ENCODE data around the gene TUBB2B.

The TUBB2B gene

DNA sequence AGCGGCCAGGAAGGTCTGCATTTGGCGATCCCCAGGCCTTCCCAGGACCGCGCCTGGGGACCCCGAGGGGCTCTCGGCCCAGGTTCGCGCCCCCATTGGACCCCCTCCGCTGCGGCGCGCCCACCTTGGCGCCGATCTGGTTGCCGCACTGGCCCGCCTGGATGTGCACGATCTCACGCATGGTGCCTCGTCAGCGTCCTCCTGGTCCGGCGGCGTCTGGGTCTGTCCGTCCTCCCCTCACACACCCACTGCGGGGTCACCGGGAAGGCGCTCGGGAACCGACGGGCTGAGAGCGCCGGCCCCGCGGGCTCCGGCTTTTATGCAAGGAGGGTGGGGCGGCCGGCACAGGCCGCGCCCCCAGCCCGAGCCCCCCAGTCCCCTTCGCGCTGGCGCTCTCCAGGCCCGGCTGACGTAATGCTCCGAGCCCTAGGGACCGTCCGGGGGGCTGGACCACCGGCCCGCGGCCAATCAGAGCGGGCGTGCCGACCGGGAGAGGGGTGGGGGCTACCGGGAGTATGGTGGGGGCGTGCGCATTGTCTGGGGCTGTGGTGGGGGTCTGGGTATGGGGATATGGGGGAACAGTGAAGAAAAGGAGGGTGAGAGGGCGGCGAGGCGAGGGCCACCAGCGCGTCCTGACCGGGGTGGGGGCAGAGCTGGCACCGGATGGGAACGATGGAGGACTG, at the start of gene TUBB2B:
TSS of gene TUBB2B (minus strand) at position 291 of the 683 bp plus-strand sequence. CDS start at position 181, 110 bp downstream.
- no peak for DNase-seq

GRCh38 chr6:3277251-3277650, 49.8 kb upstream of the TUBB2B start:
- peak; percentile 48 for DNase-seq

- DNase-seq = no peak
Measured at GRCh38 chr6:3276174-3277167, 49.0 kb upstream of the TUBB2B start.

DNA sequence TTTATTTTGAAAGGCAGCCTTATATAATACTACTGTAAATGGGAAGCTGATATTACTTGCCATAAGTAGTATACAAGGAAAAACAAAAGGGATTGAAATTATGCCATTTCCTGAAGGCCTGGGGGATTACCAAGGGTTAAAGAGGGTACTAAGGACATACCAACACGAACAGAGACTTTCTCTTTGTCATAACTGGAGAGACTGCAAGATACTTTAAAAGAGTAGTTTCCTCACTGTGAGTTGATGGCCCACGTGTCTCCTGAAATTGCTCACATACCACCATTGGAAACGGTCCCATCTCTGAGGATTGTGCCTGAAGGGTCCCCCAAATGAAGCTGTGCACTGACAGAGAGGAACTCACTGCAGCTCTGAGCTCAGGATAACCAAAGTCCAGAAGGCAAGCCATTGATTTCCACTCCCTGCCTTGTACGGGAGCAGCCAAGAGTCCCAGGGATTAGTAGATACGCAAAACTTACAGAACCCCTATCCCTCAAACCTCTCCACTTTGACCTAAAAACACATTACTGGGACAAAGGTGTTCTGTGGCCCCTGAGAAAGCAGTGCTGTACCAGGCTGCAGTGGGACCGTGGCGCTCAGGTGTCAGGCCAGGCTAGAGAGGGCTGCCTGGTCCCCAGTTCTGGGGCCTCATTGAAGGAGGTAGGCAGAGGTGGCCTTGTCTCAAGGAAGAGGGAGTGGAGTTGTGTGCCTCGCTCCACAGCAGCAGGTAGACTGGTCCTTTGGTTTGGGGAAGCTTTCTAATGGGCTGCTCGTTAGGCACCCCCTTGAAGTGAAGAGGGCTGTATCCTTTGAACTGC, 46.5 kb upstream of the TUBB2B start:
- DNase-seq = no peak

- DNase-seq = no peak
Measured at GRCh38 chr6:3272911-3273547, 45.6 kb upstream of the TUBB2B start.

DNA sequence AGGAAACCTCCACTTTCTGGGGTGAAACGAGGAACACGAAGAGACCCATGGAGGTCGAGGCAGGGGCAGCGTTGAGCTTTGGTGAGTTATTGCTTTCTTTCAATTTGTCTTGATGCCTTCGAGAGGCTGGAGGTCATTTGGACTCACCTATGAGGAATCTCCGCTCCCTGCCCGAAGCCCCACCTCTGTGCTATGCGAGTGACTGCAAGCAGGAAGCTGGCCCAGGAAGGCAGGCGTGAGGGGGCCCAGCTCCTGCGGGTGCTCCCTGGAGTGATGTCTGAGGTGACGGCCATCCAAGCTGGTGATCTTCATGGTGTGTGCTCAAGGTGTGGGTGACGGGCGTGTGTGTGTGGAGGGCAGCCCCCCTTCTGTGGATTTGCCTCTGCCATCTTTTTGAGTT, 44.3 kb upstream of the TUBB2B start:
- DNase-seq = no peak

DNA sequence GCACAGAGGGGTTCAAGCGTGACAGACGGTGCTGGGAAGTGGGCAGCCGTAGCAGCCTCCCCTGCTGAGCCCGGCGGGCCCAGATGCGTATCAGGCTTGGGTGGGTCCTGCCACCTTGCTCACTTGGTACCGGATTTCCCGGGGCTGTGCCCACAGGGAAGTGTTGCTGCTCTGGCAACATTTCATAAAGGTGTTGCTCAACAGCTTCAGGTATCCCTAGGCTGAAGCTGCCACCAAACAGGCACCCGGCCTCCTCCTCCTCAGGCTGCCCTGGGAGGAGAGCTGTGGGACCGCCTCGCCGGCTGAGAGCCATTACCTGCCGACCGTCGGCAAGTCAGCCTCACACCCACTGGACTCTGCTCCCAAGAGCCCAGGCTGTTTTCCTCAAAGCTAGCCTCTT, 42.8 kb upstream of the TUBB2B start:
- no peak for DNase-seq

- no peak for DNase-seq
Measured at GRCh38 chr6:3269281-3269975, 42.0 kb upstream of the TUBB2B start.

- no peak for DNase-seq
Measured at GRCh38 chr6:3268680-3269079, 41.2 kb upstream of the TUBB2B start.

DNA sequence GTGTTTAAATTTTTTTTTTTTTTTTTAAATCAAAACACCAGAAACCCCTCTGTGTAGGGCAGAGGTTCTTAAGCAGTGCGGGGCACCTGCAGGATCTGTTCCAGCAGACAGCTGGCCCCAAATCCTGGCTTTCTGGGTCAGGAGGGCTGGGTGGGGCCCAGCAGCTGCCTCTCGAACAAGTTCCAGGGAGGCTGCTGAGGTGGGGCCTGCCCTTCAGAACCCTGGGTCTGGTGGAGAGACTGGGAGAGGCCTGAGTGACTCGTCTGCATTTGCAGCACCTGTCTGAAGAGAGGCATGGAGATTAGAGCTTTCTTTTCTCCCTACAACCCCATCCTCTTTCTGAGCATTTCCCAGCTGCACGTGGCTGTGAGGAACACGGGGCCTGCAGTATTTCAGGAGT, 39.7 kb upstream of the TUBB2B start:
- no peak for DNase-seq

DNA sequence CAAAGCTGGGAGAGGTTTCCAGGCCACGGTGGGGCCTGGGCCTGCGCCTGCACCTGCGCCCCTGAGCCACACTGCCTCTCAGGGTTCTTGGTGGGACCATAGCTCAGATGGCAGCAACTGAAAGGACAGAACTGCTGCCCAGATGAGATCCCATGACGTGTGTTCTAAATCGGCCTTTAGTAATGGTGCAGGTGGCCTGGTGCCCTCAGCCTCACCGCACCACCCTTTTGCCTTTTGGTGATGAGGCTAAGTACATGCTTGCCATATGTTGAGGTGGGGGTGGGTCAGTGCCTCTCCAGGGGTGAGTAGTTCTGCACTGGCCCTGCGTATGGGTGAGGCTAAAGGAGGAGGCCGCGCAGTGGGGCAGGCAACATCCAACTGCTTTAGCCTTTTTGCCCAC, 38.7 kb upstream of the TUBB2B start:
- no peak for DNase-seq

DNA sequence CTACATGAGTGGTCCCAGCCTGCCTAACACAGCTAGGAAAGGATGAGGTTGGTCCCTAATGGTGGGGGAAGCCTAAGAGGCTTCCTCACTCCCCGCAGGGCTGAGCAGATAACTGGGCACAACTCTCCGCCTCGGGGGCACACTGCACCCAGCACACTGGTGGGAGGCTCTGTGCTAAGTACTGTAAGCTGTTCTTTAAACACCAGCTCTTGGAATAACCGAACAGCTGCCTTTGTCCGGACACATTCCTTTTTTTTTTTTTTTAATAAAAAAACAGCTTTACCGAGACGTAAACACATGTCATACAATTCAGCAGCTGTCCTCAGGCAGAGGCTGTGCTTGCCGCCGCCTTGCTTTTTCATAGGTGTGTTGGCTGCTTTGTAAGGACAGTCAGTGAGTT, 38.2 kb upstream of the TUBB2B start:
- DNase-seq = no peak

DNA sequence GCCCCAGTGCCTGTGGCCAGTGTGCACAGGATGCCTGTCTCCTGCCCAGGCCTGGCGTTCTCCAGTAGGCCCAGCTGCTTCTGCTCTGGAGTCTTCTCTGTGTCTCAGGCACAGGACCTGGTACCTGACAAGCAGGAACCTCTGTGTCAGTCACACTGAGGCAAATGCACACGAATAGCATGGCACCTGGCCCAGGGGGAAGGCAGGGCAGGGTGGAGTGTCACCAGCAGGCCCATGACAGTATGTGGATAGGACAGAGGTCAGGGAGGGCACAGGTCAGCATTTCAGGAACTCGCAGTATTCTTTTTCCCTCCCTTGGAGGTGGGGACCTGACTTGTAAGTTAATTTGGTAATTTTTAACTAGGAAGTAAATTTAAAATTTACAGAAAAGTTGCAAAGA, 36.9 kb upstream of the TUBB2B start:
- DNase-seq = no peak

DNA sequence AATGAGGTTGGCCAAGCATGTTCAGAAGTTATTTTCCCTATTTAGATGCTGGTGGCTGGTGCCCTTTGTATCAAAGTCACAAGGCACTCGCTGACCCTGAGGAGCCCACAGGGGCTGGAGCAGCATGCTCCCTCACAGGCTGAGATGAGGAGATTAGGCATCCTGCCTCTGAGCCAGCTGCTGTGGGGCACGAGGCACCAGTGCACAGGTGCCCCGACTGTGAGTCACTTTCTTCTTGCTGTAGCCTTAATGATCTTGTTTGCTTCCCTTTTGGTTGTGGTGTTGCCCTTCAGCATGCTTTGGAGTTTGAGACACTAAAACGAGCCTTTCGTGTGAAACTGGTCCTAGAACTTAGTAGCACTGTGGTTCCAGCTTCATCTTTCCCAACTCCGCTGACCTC, 35.6 kb upstream of the TUBB2B start:
- no peak for DNase-seq

- no peak for DNase-seq
Measured at GRCh38 chr6:3261921-3262320, 34.5 kb upstream of the TUBB2B start.

DNA sequence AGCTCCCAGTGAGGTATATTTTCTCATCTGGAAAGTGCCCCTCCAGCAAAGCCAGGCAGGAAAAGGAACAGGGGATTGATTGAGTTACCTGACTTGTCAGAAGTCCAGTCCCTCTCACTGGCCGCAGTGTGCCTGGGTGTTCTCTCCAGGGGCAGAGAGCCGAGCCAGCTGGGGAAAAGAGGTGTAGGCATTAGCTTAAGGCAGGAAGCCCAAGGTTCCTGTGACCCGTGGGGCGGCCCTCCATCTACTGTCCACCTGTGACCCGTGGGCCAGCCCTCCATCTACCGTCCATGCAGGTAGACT, 34.0 kb upstream of the TUBB2B start:
- DNase-seq = no peak

GRCh38 chr6:3260772-3261517, 33.5 kb upstream of the TUBB2B start:
- DNase-seq = no peak

DNA sequence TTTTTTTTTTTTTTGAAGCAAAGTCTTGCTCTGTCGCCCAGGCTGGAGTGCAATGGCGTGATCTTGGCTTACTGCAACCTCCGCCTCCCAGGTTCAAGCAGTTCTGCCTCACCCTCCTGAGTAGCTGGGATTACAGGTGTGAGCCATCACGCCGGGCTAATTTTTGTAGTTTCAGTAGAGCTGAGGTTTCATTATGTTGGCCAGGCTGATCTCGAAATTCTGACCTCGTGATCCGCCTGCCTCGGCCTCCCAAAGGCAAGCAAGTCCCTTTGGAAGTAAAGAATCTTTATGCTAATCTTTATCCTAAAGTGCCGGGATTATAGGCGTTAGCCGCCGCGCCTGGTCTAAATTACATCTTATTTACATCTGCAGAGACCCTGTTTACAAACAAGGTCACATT, 32.8 kb upstream of the TUBB2B start:
- no peak for DNase-seq

DNA sequence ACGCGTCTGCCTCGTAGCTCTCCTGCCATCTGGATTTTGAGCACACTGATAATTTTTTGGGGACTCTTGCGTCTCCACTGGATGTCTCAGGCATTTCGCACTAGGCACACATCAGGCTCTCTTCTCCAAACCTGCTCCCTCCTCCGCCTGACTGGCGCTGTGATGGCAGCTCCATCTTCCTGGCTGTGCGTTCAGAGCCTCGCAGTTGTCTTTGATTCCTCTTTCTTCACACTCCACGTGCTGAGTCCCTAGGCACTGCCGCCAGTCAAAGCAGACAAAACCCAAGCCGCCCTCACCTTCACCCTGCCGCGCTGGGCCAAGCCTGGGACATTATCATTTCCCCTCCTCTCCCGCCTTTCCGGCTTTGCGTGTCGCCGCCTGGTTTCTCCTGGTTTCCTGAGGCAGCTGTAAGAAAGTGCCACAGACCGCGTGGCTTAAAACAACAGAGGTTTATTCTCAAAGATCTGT, 32.1 kb upstream of the TUBB2B start:
- DNase-seq = peak; percentile 71

- DNase-seq = peak; percentile 98
Measured at GRCh38 chr6:3258720-3259490, 31.5 kb upstream of the TUBB2B start, which contains the start of gene PSMG4. Gene PSMG4 (plus strand): TSS chr6:3258947. CDS start chr6:3259023, 76 bp downstream.

Data from activated effector memory CD4-positive, alpha-beta T cell treated with anti-CD3 and anti-CD28 coated beads, Interleukin-2, amount 50 U/mL, for 16 hours (primary cell).